ENCODE results near the gene MRGPRX4.

MRGPRX4 gene

DNA sequence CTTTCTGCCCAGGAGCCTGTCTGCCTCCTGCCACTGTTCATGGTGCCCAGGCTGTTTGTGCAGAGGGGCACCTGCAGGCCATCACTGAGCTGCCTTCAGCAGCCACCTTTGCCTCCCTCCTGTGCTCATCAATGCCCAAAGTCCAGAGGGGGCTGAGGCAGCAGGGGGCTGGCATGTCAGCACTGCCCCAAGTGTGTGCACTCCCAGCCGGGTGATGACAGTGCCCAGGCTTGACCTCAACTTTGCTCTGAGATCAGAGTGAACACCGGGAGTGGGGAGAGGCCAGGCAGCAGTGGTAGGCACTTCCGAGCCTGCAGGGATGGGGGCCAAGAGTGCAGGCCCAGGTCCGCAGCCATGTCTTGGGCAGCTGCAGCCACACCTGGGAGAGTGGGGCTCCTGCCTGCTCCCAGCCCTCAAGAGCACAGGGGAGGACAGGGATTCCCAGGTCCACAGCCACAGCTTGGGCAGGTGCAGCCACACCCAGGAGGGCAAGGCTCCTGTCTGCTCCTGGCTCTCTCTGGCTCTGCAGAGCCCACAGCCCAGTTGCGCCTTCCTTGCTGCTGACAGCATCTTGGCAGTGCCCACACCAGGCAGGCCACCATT is 48.7 kb downstream of the MRGPRX4 start:
- TF ChIP-seq CTCF (conservative IDR thresholded peaks at IDR 0.05; ENCODE audit: low read depth, low read length): no peak
- no peak overlapping the region for H3K4me3 ChIP-seq (ENCODE audit: low read length)
- no peak for DNase-seq (ENCODE audit: low read depth)

DNA sequence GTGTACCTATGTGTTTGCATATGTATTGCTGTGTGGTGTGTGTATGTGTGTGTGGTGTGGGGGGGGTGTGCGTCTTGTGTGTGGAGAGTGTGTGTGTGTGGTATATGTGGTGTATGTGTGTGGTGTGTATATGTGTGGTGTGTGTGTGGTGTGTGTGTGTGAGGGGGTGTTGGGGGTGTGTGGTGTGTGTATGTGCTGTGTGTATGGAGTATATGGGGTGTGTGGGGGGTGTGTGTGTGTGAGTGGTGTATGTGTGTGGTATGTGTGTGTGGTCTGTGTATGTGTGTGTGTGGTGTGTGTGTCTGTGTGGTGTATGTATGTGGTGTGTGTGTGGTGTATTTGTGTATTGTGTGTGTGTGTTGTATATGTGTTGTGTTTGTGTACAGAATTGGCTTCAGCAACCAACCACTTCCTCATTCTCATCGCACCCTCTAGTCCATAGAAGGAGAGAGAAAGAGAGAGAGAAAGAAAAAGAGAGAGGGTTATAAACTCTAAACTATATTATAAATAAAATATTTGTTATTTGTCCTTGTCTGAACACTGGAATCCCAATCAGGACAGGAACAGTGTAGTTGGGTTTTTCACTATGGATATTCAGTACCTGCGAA is 50.3 kb downstream of the MRGPRX4 start:
- no peak for DNase-seq (ENCODE audit: low read depth)
- no peak overlapping the region for H3K4me3 ChIP-seq (ENCODE audit: low read length)
- TF ChIP-seq CTCF (conservative IDR thresholded peaks at IDR 0.05; ENCODE audit: low read depth, low read length): no peak

Data from retinal pigment epithelial cell (primary cell).